HG02938 (cell line): ENCODE data around the gene LITAF.
"Not testable (repeated sequence)": the region's sequence is repeated elsewhere in the genome, so short reads cannot be mapped to it uniquely, and the experiment has no call there.

ENCODE experiments used
- ATAC-seq: cut with Tn5 transposase; IDR thresholded peaks from one replicate; pipeline ENCODE4 v1.9.1; 2021; ENCODE audit warnings: mild to moderate bottlenecking, moderate library complexity; ENCODE audit not compliant: unreplicated experiment

The LITAF gene

GRCh38 chr16:11621539-11621919 is 34.8 kb upstream of the LITAF start:
- ATAC-seq: no peak

GRCh38 chr16:11620243-11621003 is 33.7 kb upstream of the LITAF start:
- no peak for ATAC-seq

GRCh38 chr16:11619327-11619851 is 32.7 kb upstream of the LITAF start:
- no peak for ATAC-seq

GRCh38 chr16:11618107-11618717 is 31.5 kb upstream of the LITAF start:
- no peak for ATAC-seq

GRCh38 chr16:11615748-11616447 is 29.2 kb upstream of the LITAF start:
- ATAC-seq: no peak

- no peak for ATAC-seq
These were observed 28.0 kb upstream of the LITAF start for GRCh38 chr16:11614587-11615175.

- ATAC-seq: peak; percentile 54
These were observed 26.9 kb upstream of the LITAF start for GRCh38 chr16:11613381-11614303.

- ATAC-seq: no peak
These were observed 25.9 kb upstream of the LITAF start for GRCh38 chr16:11612665-11613025.

GRCh38 chr16:11611871-11612664 is 25.3 kb upstream of the LITAF start:
- ATAC-seq: no peak

- ATAC-seq: no peak
These were observed 23.9 kb upstream of the LITAF start for GRCh38 chr16:11610580-11610979.

- no peak for ATAC-seq
These were observed 23.4 kb upstream of the LITAF start for GRCh38 chr16:11610121-11610505.

GRCh38 chr16:11609474-11610120 is 22.9 kb upstream of the LITAF start:
- no peak for ATAC-seq

- no peak for ATAC-seq
These were observed 19.2 kb upstream of the LITAF start for GRCh38 chr16:11605891-11606290.

GRCh38 chr16:11605564-11605886 is 18.8 kb upstream of the LITAF start:
- ATAC-seq: no peak

- no peak for ATAC-seq
These were observed 18.3 kb upstream of the LITAF start for GRCh38 chr16:11604783-11605563.

GRCh38 chr16:11604296-11604695 is 17.6 kb upstream of the LITAF start:
- not testable (repeated sequence) for ATAC-seq

- ATAC-seq: no peak
These were observed 16.6 kb upstream of the LITAF start for GRCh38 chr16:11603331-11603750.

GRCh38 chr16:11602321-11602720 is 15.6 kb upstream of the LITAF start:
- no peak for ATAC-seq
